NK-92 (cell line): ENCODE measurements around the gene PSMF1.

Experiments
- DNase-seq: peaks from one replicate; lab custom pipeline; 2025; ENCODE audit not compliant: unreplicated experiment; lab: John Stamatoyannopoulos, UW

Gene PSMF1

DNA sequence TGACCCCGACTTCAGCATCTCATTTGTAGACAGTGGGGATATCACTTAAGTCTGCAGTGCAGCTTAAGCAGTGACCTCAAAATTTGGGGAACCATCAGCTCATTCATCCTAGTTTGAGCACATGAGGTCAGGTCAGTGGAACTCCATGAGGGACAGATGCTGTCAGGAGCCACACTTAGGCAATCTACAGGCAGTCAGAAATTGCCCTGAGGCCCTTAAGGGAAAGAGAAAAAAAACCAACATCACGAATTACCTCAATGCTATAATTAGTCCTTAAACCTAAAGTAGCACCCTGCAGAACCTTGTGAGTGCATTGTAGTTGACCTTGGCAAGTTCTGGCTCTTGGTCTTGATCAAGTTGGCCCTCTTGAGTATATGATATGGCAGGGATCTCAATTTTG lies 45.3 kb downstream of the PSMF1 start:
- DNase-seq: no peak

DNA sequence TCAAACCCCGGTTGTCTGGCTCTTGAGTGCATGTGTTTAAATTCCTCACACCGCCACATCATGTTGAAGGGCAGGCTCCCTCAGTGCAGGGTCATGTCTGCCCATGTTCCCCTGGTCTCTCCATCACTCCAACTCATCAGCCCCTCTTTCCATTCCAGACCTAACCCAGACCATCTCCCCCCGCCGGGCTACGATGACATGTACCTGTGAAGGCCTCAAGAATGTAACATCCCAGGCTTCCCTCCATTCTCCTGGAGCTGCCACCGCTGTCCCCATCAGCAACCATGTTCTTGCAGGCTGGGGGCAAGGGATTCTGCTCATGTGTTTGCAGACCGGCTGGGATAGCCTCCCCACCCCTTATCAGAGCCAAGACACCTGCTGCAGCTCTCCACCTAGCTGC lies 46.5 kb downstream of the PSMF1 start:
- DNase-seq: no peak

DNA sequence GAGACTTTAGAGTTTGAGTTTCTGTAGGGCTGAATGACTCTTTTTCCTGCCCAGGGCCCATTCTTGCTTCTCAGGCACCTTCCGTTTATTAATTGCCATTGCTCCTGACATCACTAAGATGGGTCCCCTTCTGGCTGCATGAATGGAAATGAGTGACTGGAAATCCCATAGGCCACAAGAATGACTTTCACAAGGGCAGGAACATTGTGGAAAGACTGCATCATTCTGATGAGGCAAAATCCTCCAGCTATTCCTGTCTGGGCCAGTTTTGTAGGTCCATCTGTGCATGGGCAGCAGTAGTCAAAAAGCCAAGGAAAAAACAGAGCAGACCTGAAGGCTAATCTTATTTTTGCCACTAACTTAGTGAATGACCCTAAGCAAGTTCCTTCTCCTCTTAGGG lies 47.1 kb downstream of the PSMF1 start:
- DNase-seq: no peak

DNA sequence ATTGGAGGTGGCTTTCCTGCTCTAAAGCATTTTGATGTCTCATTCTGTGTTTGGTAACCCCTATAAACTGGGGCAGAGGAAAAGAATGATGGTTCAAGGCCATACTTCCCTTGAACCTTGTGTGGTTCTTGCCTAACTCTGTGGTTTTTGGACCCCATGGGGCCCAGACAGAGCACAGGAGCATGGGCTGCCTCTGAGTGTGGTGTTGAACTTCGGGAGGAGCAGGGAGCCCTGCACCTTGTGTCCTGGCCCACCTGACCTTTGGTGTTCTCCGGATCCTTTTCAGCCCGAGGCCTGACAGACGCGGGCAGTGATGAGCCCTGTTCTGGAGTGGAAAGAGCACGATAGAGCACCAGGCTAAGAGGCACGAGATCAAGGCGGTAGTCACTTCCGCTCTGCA lies 47.5 kb downstream of the PSMF1 start:
- DNase-seq: no peak

DNA sequence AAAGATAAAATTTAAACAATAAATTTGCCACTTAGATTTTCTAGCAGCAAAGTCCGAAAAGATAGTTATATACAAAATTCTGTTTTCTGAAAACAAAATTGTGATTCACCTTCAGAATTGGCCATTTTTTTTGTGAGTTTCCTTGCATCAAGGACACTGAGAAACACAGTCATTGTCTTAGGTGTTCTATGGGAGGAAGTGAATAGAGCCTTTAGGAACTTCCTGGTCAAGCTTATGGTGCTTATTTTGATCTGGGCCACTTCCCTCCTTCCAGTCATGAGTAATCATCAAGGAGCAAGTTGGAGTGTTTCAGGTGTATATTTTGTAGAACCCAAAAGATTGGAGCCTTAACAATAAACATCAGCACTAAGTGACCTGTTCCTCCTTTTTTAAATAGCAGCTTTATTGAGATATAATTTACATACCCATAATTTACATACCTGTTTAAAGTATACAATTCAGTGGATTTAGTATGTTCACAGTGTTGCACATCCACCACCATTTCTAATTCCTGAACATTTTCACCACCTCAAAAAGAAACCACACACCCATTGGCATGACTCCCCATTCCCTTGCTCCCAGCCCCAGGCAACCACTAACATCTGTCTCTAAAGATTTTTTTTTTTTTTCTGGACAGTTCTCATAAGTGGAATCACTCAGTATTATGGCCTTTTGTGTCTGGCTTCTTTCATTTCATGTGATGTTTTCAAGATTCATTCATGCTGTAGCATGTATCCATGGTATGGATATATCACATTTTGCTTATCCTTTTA lies 48.7 kb downstream of the PSMF1 start:
- DNase-seq: no peak

DNA sequence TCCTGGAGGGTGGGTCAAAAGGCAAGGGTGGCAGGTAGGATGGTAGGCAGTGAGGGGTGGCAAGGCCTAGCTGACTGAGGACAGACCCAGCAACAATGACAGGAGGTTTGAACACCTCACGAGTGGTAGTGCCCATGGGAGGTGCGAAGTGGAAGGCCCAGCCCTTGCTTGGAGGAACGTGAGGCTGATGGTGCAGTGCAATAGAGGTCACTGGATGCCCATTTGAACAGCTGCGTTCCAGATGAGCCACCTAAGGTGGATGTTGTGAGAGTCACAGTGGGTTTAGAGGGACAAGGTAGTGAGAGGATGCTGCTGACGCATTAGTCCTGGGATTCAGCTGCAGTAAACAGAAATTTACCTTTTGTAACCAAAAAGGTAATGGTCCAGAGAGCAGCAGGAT lies 50.8 kb downstream of the PSMF1 start:
- no peak for DNase-seq

DNA sequence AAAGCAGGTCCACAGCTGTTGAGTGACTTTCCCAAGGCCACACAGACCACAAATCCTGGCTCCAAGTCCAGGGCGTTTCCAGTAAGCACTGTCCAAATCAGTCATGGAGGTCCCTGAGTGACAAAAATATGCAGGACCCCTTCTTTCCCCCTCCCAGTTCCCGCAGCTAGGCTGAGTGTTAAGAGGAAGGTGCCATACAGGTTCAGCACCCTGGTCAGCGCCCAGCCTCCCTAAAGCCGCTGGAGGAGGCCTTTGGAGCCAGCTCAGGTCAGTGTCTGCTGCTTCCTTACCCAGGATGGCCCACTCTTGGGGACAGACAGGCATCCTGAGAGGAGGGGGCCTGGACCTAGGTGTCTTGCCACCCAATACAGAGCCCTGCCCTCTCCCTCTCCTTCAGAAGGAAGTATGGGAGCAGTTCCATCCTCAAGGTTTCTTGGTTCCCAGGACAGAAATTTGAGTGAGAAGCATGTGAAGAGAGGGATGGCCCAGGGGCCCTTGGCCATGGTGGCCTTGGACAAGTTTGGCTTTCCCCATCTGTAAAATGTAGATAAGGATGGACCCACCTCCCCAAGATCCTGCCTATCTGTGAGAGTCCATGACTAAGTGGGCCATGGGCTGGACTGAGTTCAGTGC lies 53.2 kb downstream of the PSMF1 start:
- no peak for DNase-seq

DNA sequence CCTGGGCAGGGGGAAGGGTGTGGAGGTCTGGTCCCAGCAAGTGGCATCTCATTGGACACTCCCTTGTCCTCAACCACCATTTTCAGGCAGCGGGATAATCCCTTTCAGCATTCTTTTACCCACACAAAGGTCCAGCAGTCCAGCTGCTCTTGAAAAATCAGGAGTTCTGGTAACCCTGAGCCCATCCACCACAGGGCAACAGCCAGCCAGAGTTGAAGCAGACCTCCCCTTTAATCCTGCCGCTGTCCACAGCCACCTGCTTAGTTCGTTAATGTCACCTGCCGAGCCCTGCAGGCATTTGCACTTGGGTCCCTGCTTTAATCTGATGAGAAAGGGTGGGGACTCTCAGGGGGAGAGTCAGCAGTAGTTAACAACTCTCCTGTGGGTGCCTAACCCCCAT lies 55.3 kb downstream of the PSMF1 start:
- no peak for DNase-seq

DNA sequence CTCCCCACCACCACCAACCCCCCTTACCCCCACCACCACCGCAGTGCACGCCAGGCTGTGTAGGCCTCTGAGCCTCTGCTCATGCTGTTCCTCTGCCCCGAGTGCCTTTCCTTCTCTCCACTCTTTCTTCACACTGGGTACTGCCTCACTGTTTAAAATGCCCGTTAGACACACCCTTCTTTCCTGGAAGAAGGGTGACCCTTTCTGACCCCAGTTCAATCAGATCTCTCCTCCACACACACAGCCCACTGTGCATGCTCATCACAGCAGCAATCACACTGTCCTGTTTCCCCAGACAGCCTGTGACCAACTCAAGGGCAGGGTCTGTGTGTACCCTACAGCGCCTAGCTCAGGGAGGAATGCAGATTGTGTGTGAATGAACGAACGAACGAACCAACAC lies 56.4 kb downstream of the PSMF1 start:
- no peak for DNase-seq

DNA sequence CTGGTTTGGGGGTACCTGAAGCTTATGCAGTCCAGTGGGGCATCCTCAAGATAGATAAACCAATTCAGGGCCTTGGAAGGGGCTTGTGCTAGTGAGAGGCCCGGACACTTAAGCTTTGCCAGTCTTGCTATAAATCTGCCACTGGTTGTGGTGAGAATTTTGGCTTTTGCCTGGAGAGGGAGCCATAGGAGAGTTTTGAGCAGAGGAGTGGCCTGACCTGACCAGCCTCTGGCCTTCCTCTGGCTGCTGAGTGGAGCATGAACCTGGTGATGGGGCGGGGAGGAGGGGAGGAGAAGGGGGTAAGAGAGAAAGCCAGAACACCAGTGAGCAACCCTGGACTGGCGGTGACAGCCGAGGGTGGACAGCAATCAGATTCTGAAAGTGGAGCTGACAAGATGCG lies 59.3 kb downstream of the PSMF1 start:
- no peak for DNase-seq

DNA sequence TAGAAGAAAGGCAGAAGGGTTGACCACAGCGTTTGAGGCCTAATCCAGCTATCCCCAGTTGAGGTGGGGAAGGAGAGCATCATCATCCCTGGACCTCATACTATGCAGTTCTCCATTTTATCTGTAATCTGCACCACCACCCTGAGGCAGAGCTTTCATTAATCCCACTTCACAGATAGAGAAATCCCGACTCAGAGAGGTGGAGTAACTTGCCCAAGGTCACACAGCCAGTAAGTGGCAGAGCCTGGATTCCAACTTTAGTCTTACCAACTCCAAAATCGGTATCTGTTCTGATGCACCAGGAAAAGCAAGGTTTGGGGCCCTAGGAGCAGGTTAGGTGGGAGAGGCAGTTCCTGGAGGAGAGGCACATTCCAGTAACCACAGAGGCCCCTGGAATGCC lies 59.7 kb downstream of the PSMF1 start:
- DNase-seq: no peak

DNA sequence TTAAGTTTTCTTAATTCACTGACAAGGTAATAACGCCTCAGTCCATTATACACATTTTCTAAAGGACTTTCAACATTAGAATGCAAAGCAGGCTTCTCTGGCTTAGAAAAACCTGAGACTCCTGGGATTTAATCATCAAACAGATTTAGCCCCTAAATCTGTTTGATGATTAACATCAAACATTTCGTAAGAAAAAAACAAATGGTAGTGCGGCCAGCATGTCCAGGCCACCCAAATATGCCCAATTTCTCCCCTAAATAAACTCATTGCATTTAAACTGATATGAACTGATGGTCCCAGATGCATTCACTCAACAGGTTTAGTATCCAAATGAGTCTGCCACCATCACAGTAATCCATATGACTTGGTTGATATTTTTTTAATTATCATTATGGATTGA lies 60.2 kb downstream of the PSMF1 start:
- no peak for DNase-seq

DNA sequence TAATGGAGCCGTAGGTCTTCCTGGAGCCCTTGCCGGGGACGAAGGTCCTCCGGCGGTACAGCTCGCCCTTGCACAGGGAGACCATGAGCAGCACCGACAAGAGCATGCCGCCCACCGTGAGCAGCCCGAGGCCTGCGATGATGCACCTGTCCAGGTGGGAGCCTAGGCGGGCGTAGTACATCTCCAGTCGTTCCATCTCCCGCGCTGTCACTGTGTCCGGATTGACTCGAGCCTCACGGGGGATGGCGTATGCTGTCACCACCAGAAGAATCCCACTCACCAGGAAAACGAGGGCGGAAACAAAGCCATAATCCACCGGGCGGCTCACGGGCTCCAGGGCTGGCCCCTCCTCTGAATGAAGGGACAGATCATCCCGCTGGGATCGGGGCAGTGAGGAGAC lies 62.5 kb downstream of the PSMF1 start:
- DNase-seq: no peak

DNA sequence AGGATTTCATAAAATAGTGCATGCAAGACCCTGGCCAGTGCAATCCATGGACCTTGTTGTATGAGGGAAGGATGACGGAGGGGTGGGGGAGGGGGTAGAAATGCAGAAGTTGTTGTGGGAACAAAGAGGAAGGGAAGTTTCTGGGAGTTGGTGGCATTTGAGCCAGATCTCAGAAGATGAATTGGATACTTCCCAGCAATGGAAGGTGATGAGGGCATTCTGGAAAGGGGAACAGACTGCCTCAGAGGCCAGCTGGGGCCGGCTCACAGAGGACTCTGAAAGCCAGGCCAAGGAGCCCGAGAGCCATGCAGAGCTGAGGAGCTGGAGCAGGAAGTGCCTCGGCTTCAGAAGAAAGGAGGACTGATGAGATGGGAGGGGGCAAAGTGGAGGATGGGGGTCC lies 63.7 kb downstream of the PSMF1 start:
- no peak for DNase-seq

DNA sequence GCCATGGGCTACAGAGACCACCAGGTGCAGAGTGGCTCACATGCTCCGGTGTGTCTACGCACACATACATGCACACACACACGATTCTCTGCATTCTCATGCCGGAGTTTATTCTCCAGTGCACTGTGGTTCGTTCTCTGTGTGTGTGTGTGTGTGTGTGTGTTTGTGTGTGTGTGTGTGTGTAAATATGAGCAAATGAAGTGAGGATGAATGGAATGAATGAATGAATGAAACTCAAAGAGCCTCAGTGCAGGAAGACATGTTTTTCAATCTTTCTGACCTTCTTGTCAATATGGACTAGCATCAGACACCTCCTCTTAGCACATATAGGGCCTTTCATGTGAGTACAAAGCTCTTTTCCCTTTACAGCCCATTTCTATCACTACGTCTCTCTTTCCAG lies 64.8 kb downstream of the PSMF1 start:
- no peak for DNase-seq

DNA sequence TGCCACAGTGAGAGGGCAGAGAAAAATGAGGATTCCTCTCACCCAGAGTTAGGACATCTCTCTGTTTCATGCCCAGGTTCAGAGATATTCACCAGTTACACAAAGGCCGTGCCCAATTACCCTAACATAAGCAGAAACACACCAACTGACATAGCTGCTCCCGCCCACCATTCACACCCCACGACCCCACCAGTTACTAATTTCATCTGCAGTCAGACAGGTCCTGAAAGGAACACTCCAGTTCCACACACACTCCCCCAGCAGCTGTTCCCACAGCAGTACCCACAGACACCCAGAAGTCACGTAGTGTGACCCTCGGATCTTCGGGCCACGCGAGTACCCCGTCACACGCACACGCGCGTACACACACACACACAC lies 65.8 kb downstream of the PSMF1 start:
- no peak for DNase-seq

DNA sequence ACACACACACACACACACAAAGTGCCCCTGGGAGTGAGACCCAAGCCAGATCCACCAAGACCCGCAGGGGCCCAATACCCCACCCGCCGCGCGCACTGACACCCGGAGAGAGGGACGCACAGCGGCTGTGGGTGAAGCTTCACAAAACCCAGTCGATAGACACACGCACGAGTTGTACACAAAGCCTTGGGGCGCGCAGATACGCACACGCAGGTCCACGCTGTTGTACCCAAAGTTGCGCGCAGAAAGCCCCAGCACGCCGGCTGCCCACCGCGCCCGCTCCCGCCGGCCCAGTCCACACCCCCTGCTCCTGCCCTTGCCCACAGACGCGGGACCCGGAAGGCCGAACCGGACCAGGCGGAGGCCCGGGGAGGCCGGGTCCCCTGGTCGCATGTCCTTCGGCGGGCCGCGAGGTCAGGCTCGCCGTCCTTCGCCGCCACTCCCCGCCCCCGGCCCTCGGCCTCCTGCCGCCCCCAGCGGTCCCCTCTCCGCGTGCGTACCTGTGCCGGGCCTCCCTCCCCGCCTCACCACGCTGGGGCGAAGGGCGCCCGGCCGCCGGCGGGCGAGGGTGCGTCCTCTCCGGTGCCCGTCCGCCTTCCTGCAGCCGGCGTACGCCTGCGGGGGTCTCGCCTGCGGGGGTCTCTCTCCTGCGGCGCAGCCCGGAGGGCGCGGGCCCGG lies 66.4 kb downstream of the PSMF1 start, which contains the start of gene TMEM74B:
TSS of gene TMEM74B (minus strand) at position 344 of the 678 bp plus-strand sequence. CDS start 1,180 bp downstream, outside the sequence.
- DNase-seq: no peak

DNA sequence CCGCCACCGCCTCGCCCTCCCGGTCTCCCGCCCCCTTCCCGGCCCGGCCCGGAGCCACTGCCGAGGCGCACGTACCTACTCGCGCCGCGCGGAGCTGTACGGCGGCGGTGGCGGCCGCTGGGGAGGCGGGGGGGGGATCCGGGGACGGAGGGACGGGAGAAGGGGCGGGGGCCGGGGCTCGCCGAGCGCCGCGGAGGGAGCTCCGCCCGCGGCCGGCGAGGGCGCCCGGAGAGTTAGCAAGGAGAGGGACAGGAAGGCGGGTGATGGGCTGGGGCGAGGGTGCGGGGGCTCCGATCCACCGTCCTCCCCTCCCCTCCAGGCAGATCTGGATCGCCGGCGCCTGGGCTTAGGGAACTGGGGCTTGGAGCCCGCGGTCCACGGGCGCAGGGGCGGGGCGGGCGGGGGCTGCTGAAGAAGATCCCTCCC lies 66.9 kb downstream of the PSMF1 start:
- DNase-seq: no peak

DNA sequence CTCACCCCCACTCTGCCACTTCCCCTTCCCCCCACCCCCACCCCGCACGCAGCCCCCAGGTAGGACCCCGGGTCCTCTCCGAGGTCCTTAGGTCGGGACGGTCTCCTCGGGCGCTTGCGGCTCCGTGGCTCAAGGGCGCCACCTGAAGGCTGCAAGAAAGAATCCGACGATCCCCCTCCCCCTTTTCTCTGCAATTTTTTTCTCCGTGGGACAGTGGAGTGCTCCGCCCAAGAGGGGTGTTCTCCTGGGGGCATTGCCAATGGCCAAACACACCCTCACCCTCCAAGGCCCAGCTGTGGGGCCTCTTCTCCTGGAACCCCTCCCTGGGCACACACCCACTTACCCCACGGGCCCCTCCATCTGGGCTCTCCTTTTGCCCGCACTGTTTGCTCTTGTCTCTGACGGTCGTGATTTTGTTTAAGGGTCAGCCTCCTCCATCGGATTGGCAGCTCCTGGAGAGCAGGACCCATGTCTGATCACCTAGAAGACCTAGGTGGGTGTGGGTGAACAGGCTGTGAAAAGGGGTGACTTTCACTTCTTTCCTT lies 67.5 kb downstream of the PSMF1 start:
- DNase-seq: no peak

DNA sequence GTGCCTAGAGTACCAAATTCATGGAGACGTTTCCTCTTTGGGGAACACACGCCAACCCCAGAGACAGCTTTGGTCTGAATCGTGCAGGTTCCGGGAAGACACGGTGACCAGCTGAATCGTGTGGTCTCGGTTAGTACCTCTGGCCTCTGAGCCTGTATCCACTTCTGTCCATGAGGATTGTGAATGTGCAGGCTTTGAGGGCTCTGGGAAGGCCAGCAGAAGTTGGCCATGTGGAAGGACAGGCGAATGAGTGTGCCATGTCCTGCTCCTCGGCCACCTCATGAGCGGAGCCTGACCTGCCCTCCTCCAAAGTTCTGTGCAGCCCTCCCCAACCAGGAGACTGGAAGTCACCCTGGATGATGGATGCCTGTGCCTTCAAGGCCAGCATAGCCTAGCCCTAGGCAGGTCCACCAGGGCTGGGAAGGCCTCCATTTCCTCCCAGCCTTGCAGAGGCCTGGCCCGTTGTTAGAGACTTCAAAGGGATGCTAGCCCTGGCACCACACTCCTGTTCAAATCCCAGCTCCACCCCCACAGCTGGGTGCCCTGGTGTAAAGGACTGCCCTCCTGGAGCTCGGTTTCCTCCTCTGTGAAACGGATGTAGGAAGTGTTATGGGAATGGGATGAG lies 68.1 kb downstream of the PSMF1 start:
- no peak for DNase-seq

DNA sequence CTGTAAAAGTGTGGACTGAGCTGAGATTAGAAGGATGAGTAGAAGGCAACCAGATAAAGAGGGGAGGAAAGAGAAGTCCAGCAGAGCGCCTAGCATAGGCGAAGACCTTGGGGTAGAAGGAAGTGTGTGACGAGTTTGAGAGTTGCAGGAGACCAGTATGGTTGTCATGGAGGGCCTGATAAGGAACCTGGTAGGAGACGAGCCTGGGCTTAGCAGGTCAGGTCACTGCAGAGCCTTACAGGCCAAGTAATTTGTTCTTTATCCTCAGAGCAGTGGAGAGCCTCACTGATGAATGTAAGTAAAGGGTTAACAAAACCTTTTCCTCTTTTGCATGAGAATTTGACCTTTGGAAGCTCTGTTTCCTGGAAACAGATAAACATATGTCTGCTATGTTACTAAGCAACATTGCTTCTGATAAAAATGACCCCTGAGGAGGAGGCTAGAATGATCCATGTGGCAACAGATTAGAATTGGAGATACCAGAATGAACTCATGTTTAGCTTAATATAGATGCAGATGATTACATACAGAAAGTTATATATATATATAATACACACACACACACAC lies 69.3 kb downstream of the PSMF1 start:
- no peak for DNase-seq
